HepG2 (cell line): ENCODE measurements around the gene DGUOK. TPM values are rescaled to one million over a fixed set of nuclear protein-coding genes. Genes with fewer than 3 reads are reported as not detected.

Source experiments
- ATAC-seq: fragments of 200-7000 bp; cut with Tn5 transposase; 3 replicates; pipeline ENCODE4 v1.9.1; 2020; ENCODE audit warnings: mild to moderate bottlenecking, moderate library complexity
- BruUV-seq: library from RNA; stranded (reverse); fragments of 400-500 nt; replicated peaks from 2 replicates; lab custom pipeline; 2021; lab: Mats Ljungman, UMichigan
- CTCF ChIA-PET: fragments of 300-600 bp; formaldehyde crosslinking; extraction: SDS; loops from one replicate; lab custom pipeline; 2021; ENCODE audit warnings: low total read pairs, inconsistent platforms, low intra/inter-chr PET ratio; lab: Yijun Ruan, JAX
- POLR2A ChIA-PET: fragments of 350-600 bp; sonication (Branson Sonifier 250); formaldehyde crosslinking; loops from one replicate; lab custom pipeline; 2020; ENCODE audit warnings: antibody characterized with exemption, inconsistent platforms; lab: Yijun Ruan, JAX
- DNase-seq: peaks from one replicate; pipeline ENCODE4 v3.0.0-alpha.2; 2015; ENCODE audit warnings: low spot score
- FAIRE-seq: peaks from 3 replicates; lab custom pipeline; 2011; peaks lifted over from hg19 to GRCh38; lab: Jason Lieb, UNC
- H2AFZ ChIP-seq: one replicate; pipeline ENCODE4 v1.6.1; 2011; ENCODE audit warnings: low read length, inconsistent platforms
- H3K27ac ChIP-seq: fragments of 300-600 bp; 3 replicates; pipeline ENCODE4 v1.8.0; 2011; ENCODE audit warnings: mixed run types, mild to moderate bottlenecking, mixed read lengths, low read length, inconsistent platforms; ENCODE audit not compliant: insufficient read depth; ENCODE audit errors: extremely low read length
- H3K27me3 ChIP-seq, 2 experiments: fragments of 200-600 bp in 1 of 2; 2 replicates in 1 of 2; 3 replicates in 1 of 2; pipeline versions ENCODE4 v1.6.0 to v1.8.0; 2011; ENCODE audit warnings: low read length in 2 of 2, mild to moderate bottlenecking in 2 of 2, moderate library complexity in 2 of 2, inconsistent platforms in 1 of 2; ENCODE audit not compliant: insufficient read depth in 2 of 2, control insufficient read depth in 1 of 2
- H3K36me3 ChIP-seq, 2 experiments: fragments of 200-600 bp in 1 of 2; replicated peaks in 1 of 2; 2 replicates in 1 of 2; 3 replicates in 1 of 2; pipeline versions ENCODE4 v1.5.1 to v1.8.0; 2011; ENCODE audit warnings: low read length in 2 of 2, inconsistent platforms in 1 of 2; ENCODE audit not compliant: insufficient read depth in 2 of 2, control insufficient read depth in 1 of 2
- H3K4me1 ChIP-seq: 2 replicates; pipeline ENCODE4 v1.5.1; 2012; ENCODE audit warnings: low read length, inconsistent platforms; ENCODE audit not compliant: insufficient read depth
- H3K4me2 ChIP-seq: 2 replicates; pipeline ENCODE4 v1.6.0; 2011; ENCODE audit warnings: low read depth, low read length, inconsistent platforms
- H3K4me3 ChIP-seq, 3 experiments: fragments of 200-600 bp in 1 of 3; sonication (generic), shearing (Covaris generic) in 1 of 3; replicated peaks in 1 of 3; 2 replicates each; pipeline ENCODE4 v1.5.1; 2011 to 2016; ENCODE audit warnings: low read length in 3 of 3, inconsistent platforms in 2 of 3, low read depth in 2 of 3, mild to moderate bottlenecking in 2 of 3, control low read depth in 1 of 3, mixed read lengths in 1 of 3; ENCODE audit not compliant: insufficient read depth in 1 of 3
- H3K79me2 ChIP-seq: one replicate; pipeline ENCODE4 v1.6.1; 2011; ENCODE audit warnings: low read length, inconsistent platforms; ENCODE audit not compliant: insufficient read depth
- H3K9ac ChIP-seq: 2 replicates; pipeline ENCODE4 v1.6.0; 2011; ENCODE audit warnings: mild to moderate bottlenecking, low read depth, low read length, inconsistent platforms; ENCODE audit not compliant: insufficient read depth
- H3K9me3 ChIP-seq: 2 replicates; pipeline ENCODE4 v1.5.1; 2012; ENCODE audit warnings: mild to moderate bottlenecking, low read length
- H4K20me1 ChIP-seq: 2 replicates; pipeline ENCODE4 v1.6.0; 2011; ENCODE audit warnings: inconsistent platforms, mild to moderate bottlenecking, low read length, moderate library complexity; ENCODE audit not compliant: insufficient read depth
- FOXP4 ChIP-seq: sonication (generic); formaldehyde crosslinking; IDR thresholded peaks from 2 replicates; pipeline ENCODE4 v1.4.0; 2020; ENCODE audit warnings: missing genetic modification reagents
- GFI1 ChIP-seq: sonication (generic); formaldehyde crosslinking; IDR thresholded peaks from 2 replicates; pipeline ENCODE4 v1.5.0; 2020; ENCODE audit warnings: missing genetic modification reagents, mild to moderate bottlenecking, borderline replicate concordance
- MED1 ChIP-seq: sonication (generic); formaldehyde crosslinking; IDR thresholded peaks from 2 replicates; pipeline ENCODE4 v1.4.0; 2020; ENCODE audit warnings: missing genetic modification reagents
- MEIS1 ChIP-seq: sonication (generic); formaldehyde crosslinking; IDR thresholded peaks from 2 replicates; pipeline ENCODE4 v1.9.0; 2021; ENCODE audit warnings: mild to moderate bottlenecking, missing genetic modification reagents, moderate library complexity, borderline replicate concordance
- MIER2 ChIP-seq: IDR thresholded peaks from 2 replicates; pipeline ENCODE4 v1.6.1; 2016; ENCODE audit warnings: missing biosample characterization, missing genetic modification reagents
- NCOA2 ChIP-seq: sonication (generic); formaldehyde crosslinking; IDR thresholded peaks from 2 replicates; pipeline ENCODE4 v1.8.0; 2022; ENCODE audit warnings: inconsistent platforms
- PRDM10 ChIP-seq: sonication (generic); formaldehyde crosslinking; IDR thresholded peaks from 2 replicates; pipeline ENCODE4 v1.4.0; 2020; ENCODE audit warnings: low read depth, missing genetic modification reagents
- SOX13 ChIP-seq, 3 experiments: fragments of 450-650 bp in 1 of 3; sonication (generic) in 1 of 3; formaldehyde crosslinking in 1 of 3; IDR thresholded peaks in 2 of 3; conservative IDR thresholded peaks in 1 of 3; 2 replicates each; pipeline versions ENCODE4 v1.5.0 to v1.6.1; 2016 to 2020; ENCODE audit warnings: antibody characterized with exemption in 1 of 3, mild to moderate bottlenecking in 1 of 3, missing compliant biosample characterization in 1 of 3, missing genetic modification reagents in 1 of 3, moderate library complexity in 1 of 3
- THYN1 ChIP-seq: sonication (generic); formaldehyde crosslinking; IDR thresholded peaks from 2 replicates; pipeline ENCODE4 v1.8.1; 2023; ENCODE audit warnings: low read depth, mild to moderate bottlenecking, moderate library complexity, missing genetic modification reagents, borderline replicate concordance
- ZNF280B ChIP-seq: sonication (generic); formaldehyde crosslinking; IDR thresholded peaks from 2 replicates; pipeline ENCODE4 v1.5.0; 2020; ENCODE audit warnings: missing genetic modification reagents, mild to moderate bottlenecking, borderline replicate concordance
- ZNF652 ChIP-seq: IDR thresholded peaks from 2 replicates; pipeline ENCODE4 v1.6.1; 2016; ENCODE audit warnings: low read depth, borderline replicate concordance
- ZNF792 ChIP-seq: IDR thresholded peaks from 2 replicates; pipeline ENCODE4 v1.6.1; 2016
- WGBS: methylation state at CpG from one replicate; pipeline ENCODE4 v1.1.6; 2017; ENCODE audit warnings: low lambda C conversion rate; 5-methylcytosine and 5-hydroxymethylcytosine counted together
- in situ Hi-C: cut with HindIII; loops from 2 replicates; pipeline ENCODE4 v1.10.0; 2017; ENCODE audit warnings: low pct_unique_long_range_greater_than_20kb; ENCODE audit not compliant: extremely low pct_ligation_motif_present
- intact Hi-C: fragments of 100-400 bp; cut with micrococcal nuclease; formaldehyde crosslinking; loops from one replicate; pipeline ENCODE4 v1.10.0; 2022; ENCODE audit not compliant: unreplicated experiment
- polyA plus RNA-seq, 8 experiments: library from polyadenylated mRNA; depleted of rRNA in 3 of 8; stranded (reverse) in 7 of 8; unstranded in 1 of 8; fragments of >200 nt; fragmentation: Illumina TruSeq in 4 of 8; extraction: Trizol in 4 of 8; gene quantifications; 2 replicates each; pipeline versions ENCODE4 v1.2.1 to v1.2.3, GENCODE V29; 2011 to 2016; ENCODE audit warnings: low read depth in 4 of 8, missing spikeins in 1 of 8, mixed read lengths in 1 of 8; ENCODE audit not compliant: insufficient read depth in 1 of 8
- total RNA-seq, 5 experiments: library from RNA; depleted of rRNA; stranded (reverse); fragments of >200 nt; fragmentation: Illumina TruSeq; extraction: Trizol; gene quantifications; 2 replicates each; pipeline ENCODE4 v1.2.3, GENCODE V29; 2016; ENCODE audit warnings: low read depth in 1 of 5
- TF ChIP-seq, protein P1 (sequence below): sonication (generic); formaldehyde crosslinking; IDR thresholded peaks from 2 replicates; pipeline ENCODE4 v1.4.0; 2020; ENCODE audit warnings: mild to moderate bottlenecking, missing genetic modification reagents

Gene DGUOK
- total and polyA plus RNA-seq, 2 of the 13 experiments (the other 11 are each of a cell fraction or from before 2014, with no cell fraction given): 105 to 137 TPM

GRCh38 chr2:73914667-73915066 is 12.0 kb upstream of the DGUOK start (continued):
- no peak for TF ChIP-seq MIER2 (CRISPR knock-in tag)
- no peak for TF ChIP-seq THYN1
- TF ChIP-seq, all 625 proteins: peak for 0

- WGBS: 52% methylated on average over 5 of the region's 5 CpGs
- Histone ChIP-seq H3K4me3 (no peak overlapping the region), H4K20me1 (no peaks in the 10 kb centered on the region), H3K9me3 (no peaks in the 10 kb centered on the region), H3K9ac (no peak overlapping the region), H3K36me3 (no peaks in the 10 kb centered on the region), H3K27me3 (peaks cover 2 to 8% of the 10 kb centered on the region in 2 experiments; a peak in 2 of 5 replicates), H3K79me2 (no peaks in the 10 kb centered on the region), H3K27ac (no peak overlapping the region), H2AFZ (no peak overlapping the region), H3K4me1 (no peaks in the 10 kb centered on the region), H3K4me2 (no peak overlapping the region)
- DNase-seq: no peak
- CTCF ChIA-PET: no interaction called here
- POLR2A ChIA-PET: no interaction called here
- BruUV-seq: no TSS peak
- no peak for ATAC-seq
- no peak for FAIRE-seq
- intact Hi-C loops (no loop called here), in situ Hi-C loops (no loop called here)
- TF ChIP-seq, protein P1, sequence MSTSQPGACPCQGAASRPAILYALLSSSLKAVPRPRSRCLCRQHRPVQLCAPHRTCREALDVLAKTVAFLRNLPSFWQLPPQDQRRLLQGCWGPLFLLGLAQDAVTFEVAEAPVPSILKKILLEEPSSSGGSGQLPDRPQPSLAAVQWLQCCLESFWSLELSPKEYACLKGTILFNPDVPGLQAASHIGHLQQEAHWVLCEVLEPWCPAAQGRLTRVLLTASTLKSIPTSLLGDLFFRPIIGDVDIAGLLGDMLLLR (CRISPR knock-in tag): no peak
- TF ChIP-seq GFI1 (CRISPR knock-in tag): no peak
- no peak for TF ChIP-seq ZNF280B (CRISPR knock-in tag)
- no peak for TF ChIP-seq ZNF792
- TF ChIP-seq MED1 (CRISPR knock-in tag): no peak
- no peak for TF ChIP-seq NCOA2 (CRISPR knock-in tag)
- no peak for TF ChIP-seq FOXP4 (CRISPR knock-in tag)
- TF ChIP-seq MEIS1 (CRISPR knock-in tag): no peak
- no peak for TF ChIP-seq SOX13 (IDR thresholded peaks at IDR 0.05)
- no peak for TF ChIP-seq SOX13 (CRISPR knock-in tag; conservative IDR thresholded peaks at IDR 0.05 in 1 of 2, IDR thresholded peaks at IDR 0.05 in 1 of 2)
- TF ChIP-seq ZNF652 (CRISPR knock-in tag): no peak
- TF ChIP-seq PRDM10 (CRISPR knock-in tag): no peak
Observed at GRCh38 chr2:73915437-73915993, 11.2 kb upstream of the DGUOK start.
